ENCODE measurements around the gene IMMP2L. TPM values are rescaled to one million over a fixed set of nuclear protein-coding genes. Genes with fewer than 3 reads are reported as not detected.

Gene IMMP2L
- total RNA-seq, 2 experiments from 2014 or later, result 8.9 to 18.7 TPM

GRCh38 chr7:111224354-111225231, 337.7 kb downstream of the IMMP2L start:
- Histone ChIP-seq H3K27ac (ENCODE audit: low read depth in 1 of 2, low read length in 2 of 2) (no peak overlapping the region), H3K9me3 (ENCODE audit: control insufficient read depth in 1 of 2, insufficient read depth in 1 of 2, low read length in 2 of 2) (no peaks in the 10 kb centered on the region), H3K4me1 (ENCODE audit: insufficient read depth, low read length) (no peaks in the 10 kb centered on the region), H3K27me3 (ENCODE audit: control insufficient read depth in 1 of 2, insufficient read depth in 2 of 2, low read length in 2 of 2) (no peaks in the 10 kb centered on the region), H3K4me3 (ENCODE audit: low read length) (no peak overlapping the region), H3K36me3 (ENCODE audit: insufficient read depth, low read length) (no peaks in the 10 kb centered on the region)
- Mint-ChIP-seq H3K27me3 (no peaks in the 10 kb centered on the region), H3K27ac (no peak overlapping the region), H3K4me3 (no peak overlapping the region), H3K4me1 (ENCODE audit: low read depth) (no peaks in the 10 kb centered on the region), H3K36me3 (ENCODE audit: low read depth) (no peaks in the 10 kb centered on the region), H3K9me3 (no peaks in the 10 kb centered on the region)
- TF ChIP-seq CTCF (IDR thresholded peaks at IDR 0.05), result no peak
- no peak for ATAC-seq (ENCODE audit: poor library complexity)
- intact Hi-C loops (cut with DNase I, micrococcal nuclease), result no loop called here
- POLR2A ChIA-PET, result no interaction called here
- CTCF ChIA-PET, result no interaction called here
- DNase-seq, result no peak

- CTCF ChIA-PET, result no interaction called here
- Mint-ChIP-seq H3K36me3 (ENCODE audit: low read depth) (no peaks in the 10 kb centered on the region), H3K4me1 (ENCODE audit: low read depth) (no peaks in the 10 kb centered on the region), H3K27ac (no peak overlapping the region), H3K4me3 (no peak overlapping the region), H3K27me3 (no peaks in the 10 kb centered on the region), H3K9me3 (no peaks in the 10 kb centered on the region)
- POLR2A ChIA-PET, result no interaction called here
- Histone ChIP-seq H3K27me3 (ENCODE audit: control insufficient read depth in 1 of 2, insufficient read depth in 2 of 2, low read length in 2 of 2) (no peaks in the 10 kb centered on the region), H3K36me3 (ENCODE audit: insufficient read depth, low read length) (no peaks in the 10 kb centered on the region), H3K4me1 (ENCODE audit: insufficient read depth, low read length) (no peaks in the 10 kb centered on the region), H3K4me3 (ENCODE audit: low read length) (no peak overlapping the region), H3K27ac (ENCODE audit: low read depth in 1 of 2, low read length in 2 of 2) (no peak overlapping the region), H3K9me3 (ENCODE audit: control insufficient read depth in 1 of 2, insufficient read depth in 1 of 2, low read length in 2 of 2) (no peaks in the 10 kb centered on the region)
- TF ChIP-seq CTCF (IDR thresholded peaks at IDR 0.05), result no peak
- ATAC-seq (ENCODE audit: poor library complexity), result no peak
- no peak for DNase-seq
- intact Hi-C loops (cut with DNase I, micrococcal nuclease), result no loop called here
Observed at GRCh38 chr7:111223802-111224253, 338.5 kb downstream of the IMMP2L start.

- Histone ChIP-seq H3K4me3 (ENCODE audit: low read length) (no peak overlapping the region), H3K36me3 (ENCODE audit: insufficient read depth, low read length) (no peaks in the 10 kb centered on the region), H3K4me1 (ENCODE audit: insufficient read depth, low read length) (no peaks in the 10 kb centered on the region), H3K27ac (ENCODE audit: low read depth in 1 of 2, low read length in 2 of 2) (no peak overlapping the region), H3K9me3 (ENCODE audit: control insufficient read depth in 1 of 2, insufficient read depth in 1 of 2, low read length in 2 of 2) (peaks cover 0 to 7% of the 10 kb centered on the region in 2 experiments), H3K27me3 (ENCODE audit: control insufficient read depth in 1 of 2, insufficient read depth in 2 of 2, low read length in 2 of 2) (no peaks in the 10 kb centered on the region)
- no peak for TF ChIP-seq CTCF (IDR thresholded peaks at IDR 0.05)
- ChIA-PET POLR2A (no interaction called here), CTCF (no interaction called here)
- DNase-seq, result no peak
- no peaks in the 10 kb centered on the region for H3K9me3 Mint-ChIP-seq
- no peak overlapping the region for H3K27ac Mint-ChIP-seq
- no peak overlapping the region for H3K4me3 Mint-ChIP-seq
- intact Hi-C loops (cut with DNase I, micrococcal nuclease), result no loop called here
- peaks cover 4% of the 10 kb centered on the region for H3K4me1 Mint-ChIP-seq (ENCODE audit: low read depth)
- H3K36me3 Mint-ChIP-seq (ENCODE audit: low read depth), result peaks cover 34% of the 10 kb centered on the region
- ATAC-seq (ENCODE audit: poor library complexity), result no peak
- no peaks in the 10 kb centered on the region for H3K27me3 Mint-ChIP-seq
Observed at GRCh38 chr7:111215550-111215949, 346.7 kb downstream of the IMMP2L start.
